HG03565 (cell line): Measurements from ENCODE around the gene DCTN2.
"Not testable (repeated sequence)": the region's sequence is repeated elsewhere in the genome, so short reads cannot be mapped to it uniquely, and the experiment has no call there.

Source experiments
- ATAC-seq: cut with Tn5 transposase; IDR thresholded peaks from one replicate; pipeline ENCODE4 v1.9.1; 2021; ENCODE audit warnings: mild to moderate bottlenecking, moderate library complexity; ENCODE audit not compliant: unreplicated experiment

DCTN2 gene

DNA sequence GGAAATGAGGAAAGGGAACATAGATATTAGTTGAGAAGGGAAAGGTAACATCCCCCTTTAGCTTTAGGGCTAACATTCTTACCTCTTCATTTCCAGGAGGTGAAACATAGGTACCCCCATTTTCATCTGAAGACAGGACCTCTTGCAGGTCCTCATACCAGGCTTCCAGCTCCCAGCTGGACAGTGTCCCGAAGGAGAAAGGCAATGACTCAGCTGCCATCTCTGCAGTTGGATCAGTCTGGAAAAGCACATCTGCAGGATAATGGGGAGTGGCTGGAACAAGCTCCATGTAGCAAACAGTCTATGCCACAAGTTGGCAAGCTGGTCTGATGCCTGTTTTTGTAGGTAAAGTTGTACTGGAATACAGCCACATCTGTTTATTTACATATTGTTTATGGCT, 29.8 kb downstream of the DCTN2 start:
- no peak for ATAC-seq

DNA sequence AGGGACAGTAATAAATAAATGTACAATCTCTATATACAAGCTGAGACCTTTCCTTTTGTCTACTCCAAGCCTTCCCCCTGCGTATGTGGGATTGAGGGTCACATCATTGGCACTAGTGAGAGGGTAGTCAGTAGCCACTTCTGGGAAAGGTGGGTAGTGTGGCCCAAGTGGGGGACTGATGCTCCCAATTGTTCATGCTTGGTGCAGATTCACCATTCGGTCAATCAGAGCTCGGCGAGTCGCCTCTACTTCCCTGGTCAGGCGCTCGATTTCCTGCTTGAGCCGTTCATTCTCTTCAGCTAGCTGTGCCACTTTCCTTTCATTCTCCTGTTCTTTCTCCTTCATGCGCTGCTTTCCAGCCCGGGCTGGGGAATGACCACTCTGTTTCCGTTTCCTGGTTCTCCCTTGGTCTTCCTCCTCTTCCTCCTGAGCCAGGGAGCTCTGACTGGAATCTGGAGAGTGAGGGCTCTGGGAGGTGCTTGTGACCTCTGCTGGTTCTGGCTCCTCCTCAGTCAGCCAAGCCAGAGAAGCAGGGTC, 30.3 kb downstream of the DCTN2 start:
- no peak for ATAC-seq

GRCh38 chr12:57515934-57516541, 31.0 kb downstream of the DCTN2 start:
- ATAC-seq, result no peak

DNA sequence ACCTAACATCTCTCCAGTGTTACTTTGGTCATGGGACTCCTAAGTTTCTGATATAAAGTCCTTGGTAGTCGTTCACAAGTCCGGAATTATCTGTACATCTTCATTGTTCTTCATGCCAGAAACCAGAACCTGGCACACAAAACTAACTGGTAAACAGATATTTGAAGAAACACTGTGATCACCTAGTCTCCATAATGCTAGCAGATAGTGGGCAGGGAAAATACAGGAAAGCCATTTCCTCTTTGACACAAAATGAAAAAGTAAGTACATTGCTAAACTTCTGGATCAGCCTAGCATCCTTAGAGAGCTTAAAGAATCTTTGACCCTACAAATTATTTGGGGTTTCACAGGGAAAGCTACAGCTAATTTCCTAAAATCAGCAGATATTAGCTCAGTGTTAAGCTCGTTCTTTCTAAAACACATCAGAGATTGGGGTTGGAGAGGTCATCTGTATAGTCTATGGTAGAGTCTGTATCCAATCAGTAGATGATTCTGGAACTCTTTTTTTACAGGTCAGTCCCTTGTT, 31.5 kb downstream of the DCTN2 start:
- no peak for ATAC-seq

GRCh38 chr12:57514720-57515407, 32.1 kb downstream of the DCTN2 start:
- no peak for ATAC-seq

- not testable (repeated sequence) for ATAC-seq
These were observed 32.7 kb downstream of the DCTN2 start for GRCh38 chr12:57514246-57514645.

- not testable (repeated sequence) for ATAC-seq
These were observed 33.3 kb downstream of the DCTN2 start for GRCh38 chr12:57513677-57514076.

DNA sequence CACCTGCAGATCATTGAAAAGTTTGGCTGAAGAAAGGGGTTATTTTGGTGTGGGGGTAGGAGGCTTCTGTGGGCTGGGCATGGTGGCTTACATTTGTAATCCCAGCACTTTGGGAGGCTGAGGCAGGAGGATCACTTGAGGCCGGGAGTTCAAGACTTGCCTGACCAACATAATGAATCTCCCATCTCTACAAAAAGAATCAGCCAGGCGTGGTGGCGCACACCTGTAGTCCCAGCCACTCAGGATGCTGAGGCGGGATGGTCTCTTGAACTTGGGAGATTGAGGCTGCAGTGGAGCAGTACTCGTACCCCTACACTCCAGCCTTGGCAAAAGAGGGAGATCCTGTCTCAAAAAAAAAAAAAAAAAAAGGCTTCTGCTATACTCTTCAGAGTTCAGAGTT, 33.7 kb downstream of the DCTN2 start:
- ATAC-seq, result no peak

DNA sequence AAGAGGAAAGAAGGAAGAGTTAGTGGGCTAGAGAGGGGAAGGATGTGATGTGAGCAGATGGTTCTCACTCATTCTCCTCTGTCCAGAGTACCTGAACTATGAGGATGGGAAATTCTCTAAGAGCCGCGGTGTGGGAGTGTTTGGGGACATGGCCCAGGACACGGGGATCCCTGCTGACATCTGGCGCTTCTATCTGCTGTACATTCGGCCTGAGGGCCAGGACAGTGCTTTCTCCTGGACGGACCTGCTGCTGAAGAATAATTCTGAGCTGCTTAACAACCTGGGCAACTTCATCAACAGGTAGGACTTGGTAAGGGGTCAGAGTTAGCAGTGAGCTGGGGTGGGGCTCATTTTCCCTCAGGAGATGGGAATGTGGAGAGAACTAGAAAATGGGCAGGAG, 34.3 kb downstream of the DCTN2 start:
- no peak for ATAC-seq

- no peak for ATAC-seq
These were observed 35.2 kb downstream of the DCTN2 start for GRCh38 chr12:57511588-57512325.

DNA sequence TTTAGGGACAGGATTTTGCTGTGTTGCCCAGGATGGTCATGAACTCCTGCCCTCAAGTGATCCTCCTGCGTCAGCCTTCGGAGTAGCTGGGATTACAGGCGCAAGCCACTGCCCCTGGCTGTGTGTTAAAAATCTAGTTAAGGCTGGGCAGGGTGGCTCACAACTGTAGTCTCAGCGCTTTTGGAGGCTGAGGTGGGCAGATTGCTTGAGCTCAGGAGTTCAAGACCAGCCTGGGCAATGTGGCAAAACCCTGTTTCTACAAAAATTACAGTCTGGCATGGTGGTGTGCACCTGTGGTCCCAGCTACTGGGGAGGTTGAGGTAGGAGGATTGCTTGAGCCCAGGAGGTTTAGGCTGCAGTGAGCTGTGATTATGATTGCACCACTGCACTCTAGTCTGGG, 35.8 kb downstream of the DCTN2 start:
- no peak for ATAC-seq

DNA sequence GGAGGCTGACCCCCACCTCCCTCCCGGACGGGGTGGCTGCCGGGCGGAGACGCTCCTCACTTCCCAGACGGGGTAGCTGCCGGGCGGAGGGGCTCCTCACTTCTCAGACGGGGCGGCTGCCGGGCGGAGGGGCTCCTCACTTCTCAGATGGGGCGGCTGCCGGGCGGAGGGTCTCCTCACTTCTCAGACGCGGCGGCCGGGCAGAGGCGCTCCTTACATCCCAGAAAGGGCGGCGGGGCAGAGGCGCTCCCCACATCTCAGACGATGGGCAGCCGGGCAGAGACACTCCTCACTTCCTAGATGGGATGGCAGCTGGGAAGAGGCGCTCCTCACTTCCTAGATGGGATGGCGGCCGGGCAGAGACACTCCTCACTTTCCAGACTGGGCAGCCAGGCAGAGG, 39.2 kb downstream of the DCTN2 start:
- ATAC-seq, result not testable (repeated sequence)

DNA sequence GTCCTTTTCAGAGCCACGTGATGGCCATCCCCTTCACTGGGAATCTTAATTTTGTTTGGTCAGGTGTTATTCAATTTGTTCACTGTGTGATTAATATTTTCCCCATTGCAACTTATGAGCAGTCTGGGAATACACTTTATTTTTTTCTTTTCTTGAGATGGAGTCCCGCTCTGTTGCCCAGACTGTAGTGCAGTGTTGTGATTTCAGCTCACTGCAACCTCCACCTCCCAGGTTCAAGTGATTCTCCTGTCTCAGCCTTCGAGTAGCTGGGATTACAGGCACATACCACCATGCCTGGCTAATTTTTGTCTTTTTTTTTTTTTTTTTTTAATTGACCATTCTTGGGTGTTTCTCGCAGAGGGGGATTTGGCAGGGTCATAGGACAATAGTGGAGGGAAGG, 40.5 kb downstream of the DCTN2 start:
- not testable (repeated sequence) for ATAC-seq

- ATAC-seq, result not testable (repeated sequence)
These were observed 44.6 kb downstream of the DCTN2 start for GRCh38 chr12:57502311-57502969.

- ATAC-seq, result no peak
These were observed 46.8 kb downstream of the DCTN2 start for GRCh38 chr12:57500213-57500612.

DNA sequence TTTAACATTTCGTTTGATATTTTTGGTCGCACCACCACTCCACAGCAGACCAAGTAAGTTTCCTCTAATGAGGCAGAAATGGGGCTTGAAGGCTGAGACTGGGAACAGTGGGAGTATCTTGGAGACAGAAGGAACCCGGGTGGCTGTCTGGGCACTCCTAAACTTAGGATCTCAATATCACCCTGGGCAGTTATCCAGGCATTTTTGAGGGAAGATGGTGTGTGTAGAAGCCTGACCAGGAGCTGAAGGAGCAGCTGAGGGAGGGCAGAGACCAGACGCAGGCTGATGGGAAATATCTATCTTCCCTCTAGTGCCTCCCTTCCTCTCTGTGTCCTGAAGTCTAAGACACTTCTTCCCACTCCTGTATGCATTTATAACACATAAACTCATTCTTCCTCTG, 48.4 kb downstream of the DCTN2 start:
- no peak for ATAC-seq

DNA sequence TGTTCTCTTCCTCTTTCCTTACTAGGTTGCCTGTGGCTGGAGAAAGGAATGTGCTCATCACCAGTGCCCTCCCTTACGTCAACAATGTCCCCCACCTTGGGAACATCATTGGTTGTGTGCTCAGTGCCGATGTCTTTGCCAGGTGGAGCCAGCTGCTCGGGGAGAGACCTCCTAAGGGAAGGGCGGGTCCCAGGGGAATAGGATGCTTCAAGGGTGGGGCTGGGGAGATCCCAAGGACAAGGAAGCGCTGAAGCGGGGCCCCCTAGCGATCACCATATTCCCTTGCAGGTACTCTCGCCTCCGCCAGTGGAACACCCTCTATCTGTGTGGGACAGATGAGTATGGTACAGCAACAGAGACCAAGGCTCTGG, 48.9 kb downstream of the DCTN2 start:
- no peak for ATAC-seq

DNA sequence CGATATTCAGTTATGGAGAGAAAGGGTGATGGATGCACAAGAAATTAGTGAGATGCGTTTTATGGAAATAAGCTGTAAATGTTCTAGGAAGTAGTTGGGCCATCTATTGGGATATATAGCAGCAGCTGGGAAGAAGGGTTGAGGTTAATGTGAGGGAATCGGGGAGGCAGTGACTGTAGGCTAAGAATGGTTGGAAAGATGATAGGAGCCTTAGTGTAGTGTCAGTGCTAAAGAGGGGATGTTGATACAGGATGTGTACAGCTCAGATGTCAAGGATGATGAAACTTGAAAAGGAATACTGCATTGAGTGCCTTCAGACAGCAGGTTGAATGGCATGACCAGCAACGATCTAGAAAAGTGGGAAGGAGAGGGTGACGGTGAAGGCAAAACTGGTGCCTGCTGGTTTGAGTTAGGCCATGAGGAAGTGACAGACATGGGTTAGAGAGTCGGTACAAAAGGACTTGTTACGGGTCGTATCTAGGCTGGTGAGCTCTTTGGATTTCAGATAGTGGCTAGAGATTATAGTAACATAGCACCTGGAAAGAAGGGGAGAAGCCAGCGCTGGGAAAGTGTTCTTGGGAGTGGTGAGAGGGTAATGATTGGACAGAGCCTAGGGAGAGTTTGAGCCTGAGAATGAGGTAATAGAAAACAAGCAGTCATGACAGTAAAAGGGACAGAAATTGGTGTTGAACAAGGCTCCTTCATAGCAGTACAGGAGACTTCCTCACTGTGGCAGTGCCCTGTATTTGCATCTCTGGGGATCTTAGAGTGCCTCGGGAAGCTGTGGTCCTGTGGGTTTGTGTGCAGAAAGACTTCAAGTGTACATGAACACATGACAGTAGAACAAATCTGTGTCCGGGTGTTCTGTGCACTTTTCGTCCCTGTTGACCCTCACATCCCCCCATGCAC, 49.5 kb downstream of the DCTN2 start:
- ATAC-seq, result no peak

DNA sequence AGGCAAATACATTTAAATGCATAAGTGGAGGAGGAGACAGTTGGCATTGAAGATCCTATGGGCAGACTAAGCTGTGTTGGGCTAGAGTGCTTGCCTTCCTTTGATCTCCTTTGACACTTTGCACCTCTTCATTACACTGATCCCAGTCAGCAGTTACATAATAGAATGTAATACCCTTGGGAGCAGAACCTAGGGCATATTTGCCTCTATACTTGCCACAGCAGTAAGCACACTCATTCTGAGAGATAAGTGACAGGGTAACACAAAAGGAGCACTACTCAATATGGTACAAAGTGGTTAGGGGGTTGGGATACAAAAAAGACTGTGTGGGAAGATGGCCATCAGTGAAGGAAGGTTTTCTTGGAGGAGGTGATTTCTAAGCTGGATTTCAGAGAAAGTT, 50.2 kb downstream of the DCTN2 start:
- ATAC-seq, result no peak

DNA sequence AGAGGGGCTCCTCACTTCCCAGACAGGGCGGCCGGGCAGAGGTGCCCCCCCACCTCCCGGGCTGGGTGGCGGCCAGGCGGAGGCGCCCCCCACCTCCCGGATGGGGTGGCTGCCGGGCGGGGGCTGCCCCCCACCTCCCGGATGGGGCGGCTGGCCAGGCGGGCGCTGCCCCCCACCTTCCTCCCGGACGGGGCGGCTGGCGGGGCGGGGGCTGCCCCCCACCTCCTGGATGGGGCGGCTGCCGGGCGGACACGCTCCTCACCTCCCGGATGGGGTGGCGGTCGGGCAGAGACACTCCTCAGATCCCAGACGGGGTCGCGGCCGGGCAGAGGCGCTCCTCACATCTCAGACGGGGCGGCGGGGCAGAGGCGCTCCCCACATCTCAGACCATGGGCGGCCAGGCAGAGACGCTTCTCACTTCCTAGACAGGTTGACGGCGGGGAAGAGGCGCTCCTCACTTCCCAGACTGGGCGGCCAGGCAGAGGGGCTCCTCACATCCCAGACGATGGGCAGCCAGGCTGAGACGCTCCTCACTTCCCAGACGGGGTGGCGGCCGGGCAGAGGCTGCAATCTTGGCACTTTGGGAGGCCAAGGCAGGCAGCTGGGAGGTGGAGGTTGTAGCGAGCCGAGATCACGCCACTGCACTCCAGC, 51.8 kb downstream of the DCTN2 start:
- not testable (repeated sequence) for ATAC-seq
